ENCODE measurements around the gene PTGFRN.
"Not testable (repeated sequence)": the region's sequence is repeated elsewhere in the genome, so short reads cannot be mapped to it uniquely, and the experiment has no call there.

The PTGFRN gene

GRCh38 chr1:116918714-116919357 lies 9.1 kb downstream of the PTGFRN start:
- FAIRE-seq: no peak

DNA sequence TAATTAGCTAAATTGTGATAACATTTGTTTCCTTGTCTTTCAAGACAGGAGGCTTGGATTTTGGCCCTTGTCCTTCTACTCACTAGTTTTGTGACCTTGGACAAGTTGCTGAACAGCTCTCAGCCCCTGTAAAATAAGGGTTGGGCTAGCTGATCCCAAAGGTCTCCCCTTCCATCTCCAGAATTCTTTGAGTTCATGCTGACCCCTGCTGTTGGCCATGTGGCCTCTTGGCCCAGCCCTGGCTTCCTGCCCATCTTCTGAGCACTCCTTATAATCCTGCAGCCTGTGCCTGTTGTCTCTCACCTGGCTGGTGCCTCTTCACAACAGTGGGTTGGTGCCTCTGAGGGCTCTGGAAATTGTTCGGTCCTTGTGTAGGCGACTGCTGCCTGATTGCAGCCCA lies 10.1 kb downstream of the PTGFRN start:
- no peak for FAIRE-seq

DNA sequence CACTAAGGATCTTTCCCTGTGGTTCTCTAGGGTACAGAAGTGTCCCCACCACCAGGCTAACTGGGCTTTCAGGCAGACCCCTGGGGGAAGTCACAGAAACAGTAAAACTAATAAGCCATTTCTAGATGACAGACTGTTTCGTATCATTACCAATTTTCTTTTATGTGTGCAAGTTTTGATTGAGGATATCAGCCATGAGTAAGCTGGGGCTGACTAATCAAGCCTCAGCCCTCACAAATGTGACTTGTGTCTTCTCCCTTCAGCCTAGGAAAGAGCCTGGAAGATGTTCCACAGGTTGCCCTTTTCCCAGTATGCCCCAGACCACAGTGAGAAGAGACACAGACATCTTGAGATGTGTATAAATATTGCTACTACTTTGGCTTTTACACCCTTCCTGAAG lies 10.5 kb downstream of the PTGFRN start:
- no peak for FAIRE-seq

DNA sequence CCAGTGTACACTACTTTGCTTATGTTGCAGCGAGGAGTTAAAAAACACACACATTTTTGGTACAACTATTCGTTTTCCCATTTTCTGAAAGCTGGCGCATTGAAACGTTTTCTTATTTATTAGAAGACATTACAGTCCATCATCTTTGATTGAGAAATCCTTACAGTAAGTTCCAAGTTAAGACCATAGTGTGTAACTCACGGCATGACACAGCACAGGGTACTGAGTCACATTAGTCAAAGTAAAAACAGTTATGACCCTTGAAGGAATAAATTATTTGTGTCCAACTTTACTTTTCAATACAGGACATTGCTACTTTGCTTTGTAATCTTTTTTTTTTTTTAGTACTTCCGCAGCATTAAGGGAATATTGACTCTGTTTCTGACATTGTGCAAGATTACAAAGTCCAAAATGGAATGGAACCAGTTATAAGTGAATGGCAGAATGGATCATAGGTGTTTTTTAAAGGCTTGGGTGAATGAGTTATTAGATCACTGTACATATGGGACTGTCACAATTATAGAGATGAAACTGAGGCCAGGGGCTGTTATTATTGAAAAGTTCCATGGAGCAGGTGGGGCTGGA lies 11.7 kb downstream of the PTGFRN start:
- no peak for FAIRE-seq

GRCh38 chr1:116921937-116922336 lies 12.2 kb downstream of the PTGFRN start:
- no peak for FAIRE-seq

GRCh38 chr1:116923421-116923820 lies 13.7 kb downstream of the PTGFRN start:
- FAIRE-seq: no peak

GRCh38 chr1:116927049-116927798 lies 17.5 kb downstream of the PTGFRN start:
- no peak for FAIRE-seq

GRCh38 chr1:116929961-116930592 lies 20.4 kb downstream of the PTGFRN start:
- no peak for FAIRE-seq

GRCh38 chr1:116931016-116931918 lies 21.6 kb downstream of the PTGFRN start:
- no peak for FAIRE-seq

- FAIRE-seq: no peak
Measured at GRCh38 chr1:116933606-116934515, 24.1 kb downstream of the PTGFRN start.

DNA sequence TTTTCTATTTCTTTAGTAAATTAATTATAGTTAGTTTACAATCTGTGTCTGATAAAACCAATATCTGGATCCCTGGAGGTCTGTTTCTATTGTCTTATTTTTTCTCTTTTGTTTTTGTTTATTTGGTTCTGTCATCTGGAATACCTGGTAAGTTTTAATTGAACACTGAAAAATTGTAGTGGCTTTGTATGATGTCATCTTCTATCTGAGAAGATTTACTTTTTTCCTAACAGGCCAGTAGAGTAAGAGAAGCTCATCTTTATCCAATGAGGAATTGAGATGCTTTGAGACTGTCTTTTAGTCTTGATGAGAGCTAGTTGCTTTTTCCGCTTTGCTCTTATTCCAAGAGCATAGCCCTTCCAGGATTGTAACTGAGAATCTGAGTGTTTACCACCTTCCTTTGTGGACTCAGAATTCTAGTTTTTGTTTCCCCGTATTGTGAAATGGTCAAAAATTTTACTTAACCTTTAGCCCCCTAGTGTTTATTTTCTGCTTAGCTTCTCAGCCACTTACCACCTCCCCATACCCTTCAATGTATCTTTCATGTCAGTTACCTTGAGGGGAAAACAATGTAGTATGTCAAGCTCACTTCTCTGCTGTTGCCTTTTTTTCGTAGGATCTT lies 25.0 kb downstream of the PTGFRN start:
- no peak for FAIRE-seq

- FAIRE-seq: no peak
Measured at GRCh38 chr1:116938216-116938615, 28.5 kb downstream of the PTGFRN start.

GRCh38 chr1:116939780-116940543 lies 30.2 kb downstream of the PTGFRN start:
- not testable (repeated sequence) for FAIRE-seq

- FAIRE-seq: no peak
Measured at GRCh38 chr1:116940814-116941599, 31.3 kb downstream of the PTGFRN start.

- FAIRE-seq: no peak
Measured at GRCh38 chr1:116941670-116942069, 32.0 kb downstream of the PTGFRN start.

- FAIRE-seq: no peak
Measured at GRCh38 chr1:116942344-116942743, 32.6 kb downstream of the PTGFRN start.

GRCh38 chr1:116943438-116943837 lies 33.7 kb downstream of the PTGFRN start:
- no peak for FAIRE-seq

DNA sequence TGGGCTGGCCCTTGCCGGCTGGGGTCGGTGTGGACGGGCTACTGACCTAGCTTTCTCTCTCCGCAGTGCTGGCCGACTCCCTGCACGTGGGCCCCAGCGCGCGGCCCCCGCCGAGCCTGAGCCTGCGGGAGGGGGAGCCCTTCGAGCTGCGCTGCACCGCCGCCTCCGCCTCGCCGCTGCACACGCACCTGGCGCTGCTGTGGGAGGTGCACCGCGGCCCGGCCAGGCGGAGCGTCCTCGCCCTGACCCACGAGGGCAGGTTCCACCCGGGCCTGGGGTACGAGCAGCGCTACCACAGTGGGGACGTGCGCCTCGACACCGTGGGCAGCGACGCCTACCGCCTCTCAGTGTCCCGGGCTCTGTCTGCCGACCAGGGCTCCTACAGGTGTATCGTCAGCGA lies 34.9 kb downstream of the PTGFRN start:
- no peak for FAIRE-seq

GRCh38 chr1:116945421-116945820 lies 35.7 kb downstream of the PTGFRN start:
- FAIRE-seq: no peak
